Activated CD4-positive, alpha-beta T cell treated with anti-CD3 and anti-CD28 coated beads, Interleukin-2, amount 10 ng/mL, durations not matched to agents 24 days and 14 days (primary cell): ENCODE results near the gene HS3ST5. TPM values are rescaled to one million over a fixed set of nuclear protein-coding genes. Genes with fewer than 3 reads are reported as not detected.
"Not testable (repeated sequence)": the region's sequence is repeated elsewhere in the genome, so short reads cannot be mapped to it uniquely, and the experiment has no call there.

ENCODE experiments used
- DNase-seq: peaks from one replicate; pipeline ENCODE4 v3.0.0; 2022
- H3K27ac Mint-ChIP-seq: one replicate; pipeline ENCODE4 v1.8.0; 2022; ENCODE audit warnings: mild to moderate bottlenecking, mixed read lengths
- H3K27me3 Mint-ChIP-seq: one replicate; pipeline ENCODE4 v1.8.0; 2022; ENCODE audit warnings: mixed read lengths
- H3K36me3 Mint-ChIP-seq: one replicate; pipeline ENCODE4 v1.8.0; 2022; ENCODE audit warnings: low read depth, mild to moderate bottlenecking, mixed read lengths
- H3K4me1 Mint-ChIP-seq: one replicate; pipeline ENCODE4 v1.8.0; 2021; ENCODE audit warnings: mixed read lengths
- H3K4me3 Mint-ChIP-seq: one replicate; pipeline ENCODE4 v1.8.0; 2022; ENCODE audit warnings: mild to moderate bottlenecking, moderate library complexity, mixed read lengths
- H3K9me3 Mint-ChIP-seq: one replicate; pipeline ENCODE4 v1.8.0; 2021; ENCODE audit warnings: mixed read lengths
- intact Hi-C: fragments of 100-400 bp; cut with micrococcal nuclease; formaldehyde crosslinking; loops from one replicate; pipeline ENCODE4 v1.15.1; 2023
- total RNA-seq: library from RNA; stranded (reverse); gene quantifications from 2 replicates; pipeline ENCODE4 v1.2.3, GENCODE V29; 2022

The HS3ST5 gene
- total RNA-seq, 1 donor from 2014 or later: not detected

- no peak overlapping the region for H3K4me3 Mint-ChIP-seq
- H3K4me1 Mint-ChIP-seq: no peaks in the 10 kb centered on the region
- H3K27ac Mint-ChIP-seq: no peak overlapping the region
- peaks cover 4% of the 10 kb centered on the region for H3K27me3 Mint-ChIP-seq
- DNase-seq: no peak
- H3K36me3 Mint-ChIP-seq: no peaks in the 10 kb centered on the region
- no peaks in the 10 kb centered on the region for H3K9me3 Mint-ChIP-seq
- intact Hi-C loops: no loop called here
Observed at GRCh38 chr6:114055349-114055748, 287.5 kb downstream of the HS3ST5 start.

GRCh38 chr6:114053791-114054190 lies 289.0 kb downstream of the HS3ST5 start:
- Mint-ChIP-seq H3K4me3 (no peak overlapping the region), H3K36me3 (no peaks in the 10 kb centered on the region), H3K27ac (no peak overlapping the region), H3K27me3 (peaks cover 4% of the 10 kb centered on the region), H3K4me1 (no peaks in the 10 kb centered on the region), H3K9me3 (no peaks in the 10 kb centered on the region)
- no peak for DNase-seq
- intact Hi-C loops: no loop called here

- Mint-ChIP-seq H3K4me3 (no peak overlapping the region), H3K27me3 (peaks cover 3% of the 10 kb centered on the region), H3K27ac (no peak overlapping the region), H3K36me3 (no peaks in the 10 kb centered on the region), H3K4me1 (no peaks in the 10 kb centered on the region), H3K9me3 (no peaks in the 10 kb centered on the region)
- DNase-seq: no peak
- intact Hi-C loops: no loop called here
Observed at GRCh38 chr6:114052141-114052540, 290.7 kb downstream of the HS3ST5 start.

GRCh38 chr6:114051031-114051430 lies 291.8 kb downstream of the HS3ST5 start:
- Mint-ChIP-seq H3K4me1 (no peaks in the 10 kb centered on the region), H3K9me3 (no peaks in the 10 kb centered on the region), H3K36me3 (no peaks in the 10 kb centered on the region), H3K27ac (no peak overlapping the region), H3K27me3 (peaks cover 3% of the 10 kb centered on the region), H3K4me3 (no peak overlapping the region)
- intact Hi-C loops: no loop called here
- DNase-seq: no peak

DNA sequence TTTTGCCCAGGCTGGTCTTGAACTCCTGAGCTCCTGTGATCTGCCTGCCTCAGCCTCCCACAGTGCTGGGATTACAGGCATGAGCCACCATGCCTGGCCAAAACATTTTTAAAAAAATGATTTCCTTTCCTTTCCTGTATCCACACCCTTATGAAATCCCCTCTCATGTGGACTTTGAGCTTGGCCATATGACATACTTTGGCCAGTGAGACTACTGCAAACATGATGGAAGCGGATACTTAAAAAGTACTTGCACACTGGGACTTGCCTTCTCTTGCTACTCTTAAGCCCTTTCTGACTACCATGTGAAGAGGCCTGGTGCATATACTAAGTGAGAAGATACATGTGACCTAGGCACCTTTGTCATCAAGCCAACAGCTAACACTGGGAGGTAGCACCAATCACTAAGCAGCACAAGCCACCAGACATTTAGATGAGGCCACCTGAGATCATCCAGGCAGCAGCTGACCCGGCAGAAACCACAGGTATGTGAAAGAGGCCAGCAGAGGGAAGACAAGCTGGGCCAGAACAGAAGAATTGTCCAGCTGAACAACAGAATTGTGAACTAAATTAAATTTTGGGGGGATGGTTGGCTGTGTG lies 293.4 kb downstream of the HS3ST5 start:
- no peaks in the 10 kb centered on the region for H3K4me1 Mint-ChIP-seq
- no peak overlapping the region for H3K27ac Mint-ChIP-seq
- no peak for DNase-seq
- no peaks in the 10 kb centered on the region for H3K9me3 Mint-ChIP-seq
- peaks cover 4% of the 10 kb centered on the region for H3K27me3 Mint-ChIP-seq
- H3K4me3 Mint-ChIP-seq: no peak overlapping the region
- intact Hi-C loops: no loop called here
- H3K36me3 Mint-ChIP-seq: no peaks in the 10 kb centered on the region

DNA sequence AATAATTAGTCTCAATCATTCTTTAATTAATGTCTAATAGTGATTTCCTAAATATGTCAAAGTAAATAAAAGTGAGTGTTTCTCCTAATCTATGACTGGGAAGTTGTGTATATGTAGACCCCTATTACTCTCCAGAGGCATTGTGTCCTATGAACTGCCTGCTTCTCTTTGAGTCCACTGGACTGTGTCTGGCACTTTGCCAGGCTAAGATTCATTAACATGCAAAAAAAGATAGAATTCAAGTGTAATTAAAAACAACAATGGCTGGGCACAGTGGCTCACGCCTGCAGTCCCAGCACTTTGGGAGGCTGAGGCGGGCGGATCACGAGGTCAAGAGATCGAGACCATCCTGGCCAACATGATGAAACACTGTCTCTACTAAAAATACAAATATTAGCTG lies 298.3 kb downstream of the HS3ST5 start:
- H3K36me3 Mint-ChIP-seq, DNase-seq, H3K4me3 Mint-ChIP-seq, H3K9me3 Mint-ChIP-seq, H3K4me1 Mint-ChIP-seq, intact Hi-C loops, H3K27me3 Mint-ChIP-seq, H3K27ac Mint-ChIP-seq: not testable (repeated sequence)

GRCh38 chr6:114042267-114043016 lies 300.4 kb downstream of the HS3ST5 start:
- Mint-ChIP-seq H3K36me3 (no peaks in the 10 kb centered on the region), H3K4me3 (no peak overlapping the region), H3K4me1 (no peaks in the 10 kb centered on the region), H3K27ac (no peak overlapping the region), H3K27me3 (peaks cover 8% of the 10 kb centered on the region), H3K9me3 (no peaks in the 10 kb centered on the region)
- intact Hi-C loops: no loop called here
- DNase-seq: no peak

DNA sequence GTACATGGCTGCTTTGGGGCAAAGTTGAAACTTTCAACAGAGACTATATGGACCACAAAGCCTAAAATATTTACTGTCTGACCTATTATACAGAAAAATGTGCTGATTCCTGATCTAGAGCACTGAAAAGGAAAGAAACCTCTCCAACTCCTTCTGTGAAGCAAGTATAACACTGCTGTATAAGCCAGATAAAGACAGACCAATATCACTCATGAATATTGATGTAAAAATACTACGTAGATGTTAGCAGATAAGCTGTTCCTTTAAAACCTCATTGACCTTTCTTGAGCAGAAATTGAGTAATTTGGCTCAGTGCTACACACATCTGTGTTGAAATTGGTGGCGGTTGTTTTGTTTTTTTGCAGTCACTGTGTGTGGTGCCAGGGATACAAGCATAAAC lies 302.0 kb downstream of the HS3ST5 start:
- H3K4me1 Mint-ChIP-seq: no peaks in the 10 kb centered on the region
- no peaks in the 10 kb centered on the region for H3K36me3 Mint-ChIP-seq
- DNase-seq: no peak
- H3K27me3 Mint-ChIP-seq: peaks cover 10% of the 10 kb centered on the region
- H3K9me3 Mint-ChIP-seq: no peaks in the 10 kb centered on the region
- no peak overlapping the region for H3K27ac Mint-ChIP-seq
- intact Hi-C loops: no loop called here
- H3K4me3 Mint-ChIP-seq: no peak overlapping the region

DNA sequence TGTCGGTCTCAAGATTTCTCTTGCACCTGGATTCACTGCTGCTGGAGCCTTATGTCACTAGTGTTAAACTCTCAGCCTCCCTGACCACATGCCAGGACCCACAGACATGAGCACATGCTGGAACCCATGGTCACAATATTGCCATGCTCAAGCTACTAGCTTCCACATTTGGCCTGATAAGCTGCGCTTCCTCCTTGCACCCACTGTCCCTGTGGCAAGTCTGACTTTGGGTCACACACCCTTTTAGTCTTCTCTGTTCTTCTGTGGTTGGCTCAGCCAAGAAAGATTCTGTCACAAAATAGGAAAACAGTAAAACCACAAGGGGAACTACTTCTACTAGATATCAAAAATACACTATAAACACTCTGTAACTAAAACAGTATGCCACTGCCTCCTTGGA lies 303.0 kb downstream of the HS3ST5 start:
- no peak for DNase-seq
- no peaks in the 10 kb centered on the region for H3K36me3 Mint-ChIP-seq
- H3K27me3 Mint-ChIP-seq: peaks cover 8% of the 10 kb centered on the region
- no peaks in the 10 kb centered on the region for H3K9me3 Mint-ChIP-seq
- intact Hi-C loops: no loop called here
- no peak overlapping the region for H3K27ac Mint-ChIP-seq
- no peak overlapping the region for H3K4me3 Mint-ChIP-seq
- H3K4me1 Mint-ChIP-seq: no peaks in the 10 kb centered on the region

DNA sequence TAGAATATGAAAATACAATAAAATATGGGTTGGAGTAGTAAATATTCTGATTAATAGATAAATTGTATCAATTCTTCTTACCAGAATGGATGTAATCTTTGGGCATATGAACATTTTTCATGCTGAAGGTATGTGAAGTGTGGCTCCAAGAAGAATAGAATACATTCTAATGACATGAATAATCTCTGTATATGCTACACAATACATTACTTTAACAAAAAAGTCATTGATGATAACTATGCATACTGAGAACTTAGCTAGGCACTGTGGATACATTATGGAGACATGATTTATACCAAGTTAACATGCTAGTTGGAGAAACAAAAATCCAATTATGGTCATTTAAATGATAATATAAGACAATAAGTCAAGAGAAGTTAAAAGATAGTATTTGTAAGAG lies 309.2 kb downstream of the HS3ST5 start:
- Mint-ChIP-seq H3K27me3 (peaks cover 5% of the 10 kb centered on the region), H3K9me3 (no peaks in the 10 kb centered on the region), H3K36me3 (no peaks in the 10 kb centered on the region), H3K27ac (no peak overlapping the region), H3K4me3 (no peak overlapping the region), H3K4me1 (no peaks in the 10 kb centered on the region)
- no peak for DNase-seq
- intact Hi-C loops: no loop called here

GRCh38 chr6:114032721-114033120 lies 310.1 kb downstream of the HS3ST5 start:
- Mint-ChIP-seq H3K27ac (no peak overlapping the region), H3K4me3 (no peak overlapping the region)
- intact Hi-C loops: no loop called here

GRCh38 chr6:114030767-114031166 lies 312.1 kb downstream of the HS3ST5 start:
- no peak for DNase-seq
- H3K27ac Mint-ChIP-seq: no peak overlapping the region
- no peaks in the 10 kb centered on the region for H3K4me1 Mint-ChIP-seq
- intact Hi-C loops: no loop called here
- peaks cover 4% of the 10 kb centered on the region for H3K27me3 Mint-ChIP-seq
- no peaks in the 10 kb centered on the region for H3K9me3 Mint-ChIP-seq
- H3K36me3 Mint-ChIP-seq: no peaks in the 10 kb centered on the region
- H3K4me3 Mint-ChIP-seq: no peak overlapping the region

More at GRCh38 chr6:114032721-114033120, 310.1 kb downstream of the HS3ST5 start:
- no peak for DNase-seq
- no peaks in the 10 kb centered on the region for H3K9me3 Mint-ChIP-seq
- H3K36me3 Mint-ChIP-seq: no peaks in the 10 kb centered on the region
- H3K27me3 Mint-ChIP-seq: peaks cover 5% of the 10 kb centered on the region
- no peaks in the 10 kb centered on the region for H3K4me1 Mint-ChIP-seq

DNA sequence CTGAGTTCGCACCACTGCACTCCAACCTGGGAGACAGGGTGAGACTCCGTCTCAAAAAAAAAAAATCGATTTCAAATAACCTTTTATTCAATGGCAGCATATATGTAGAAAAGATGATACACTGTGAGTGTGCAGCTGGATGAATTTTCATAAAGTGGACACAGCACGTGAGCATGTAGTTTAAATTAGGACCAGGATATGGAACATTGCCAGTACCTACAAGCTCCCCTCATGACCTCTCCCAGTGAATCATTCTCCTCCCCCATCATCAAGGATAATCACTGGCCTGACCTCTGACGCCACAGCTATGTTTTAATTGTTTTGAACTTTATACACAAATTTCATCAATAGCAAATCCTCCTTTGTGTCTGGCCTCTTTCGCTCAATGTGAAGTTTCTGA lies 318.1 kb downstream of the HS3ST5 start:
- no peaks in the 10 kb centered on the region for H3K9me3 Mint-ChIP-seq
- no peak overlapping the region for H3K27ac Mint-ChIP-seq
- H3K4me1 Mint-ChIP-seq: no peaks in the 10 kb centered on the region
- no peaks in the 10 kb centered on the region for H3K36me3 Mint-ChIP-seq
- no peak for DNase-seq
- intact Hi-C loops: no loop called here
- peaks cover 2% of the 10 kb centered on the region for H3K27me3 Mint-ChIP-seq
- H3K4me3 Mint-ChIP-seq: no peak overlapping the region

GRCh38 chr6:114020196-114020595 lies 322.6 kb downstream of the HS3ST5 start:
- intact Hi-C loops: no loop called here
- Mint-ChIP-seq H3K27ac (no peak overlapping the region), H3K27me3 (peaks cover 3% of the 10 kb centered on the region), H3K4me3 (no peak overlapping the region), H3K36me3 (no peaks in the 10 kb centered on the region), H3K9me3 (no peaks in the 10 kb centered on the region), H3K4me1 (no peaks in the 10 kb centered on the region)
- DNase-seq: no peak

DNA sequence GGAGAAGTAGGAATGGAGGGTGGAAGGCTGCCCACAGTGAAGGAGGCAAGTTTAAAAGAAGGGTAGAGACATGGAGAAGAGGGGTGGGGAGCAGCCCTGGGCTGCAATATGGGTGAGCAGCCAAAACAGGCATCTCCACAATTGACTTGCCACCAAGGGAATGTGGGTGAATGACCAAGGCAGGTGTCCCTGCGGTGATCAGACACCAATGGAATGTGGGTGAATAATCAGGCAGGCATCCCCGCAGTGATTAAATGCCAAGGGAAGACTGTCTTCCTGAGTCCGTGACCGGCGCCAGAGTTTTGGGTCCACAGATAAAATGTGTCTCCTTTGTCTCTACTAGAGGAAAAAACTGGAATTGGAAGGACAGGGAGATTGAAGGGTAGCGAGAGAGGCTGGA lies 325.7 kb downstream of the HS3ST5 start:
- H3K36me3 Mint-ChIP-seq, H3K4me3 Mint-ChIP-seq, H3K27ac Mint-ChIP-seq, H3K27me3 Mint-ChIP-seq, intact Hi-C loops, H3K9me3 Mint-ChIP-seq, H3K4me1 Mint-ChIP-seq, DNase-seq: not testable (repeated sequence)
